ENCODE results near the gene ANLN.

ANLN gene

DNA sequence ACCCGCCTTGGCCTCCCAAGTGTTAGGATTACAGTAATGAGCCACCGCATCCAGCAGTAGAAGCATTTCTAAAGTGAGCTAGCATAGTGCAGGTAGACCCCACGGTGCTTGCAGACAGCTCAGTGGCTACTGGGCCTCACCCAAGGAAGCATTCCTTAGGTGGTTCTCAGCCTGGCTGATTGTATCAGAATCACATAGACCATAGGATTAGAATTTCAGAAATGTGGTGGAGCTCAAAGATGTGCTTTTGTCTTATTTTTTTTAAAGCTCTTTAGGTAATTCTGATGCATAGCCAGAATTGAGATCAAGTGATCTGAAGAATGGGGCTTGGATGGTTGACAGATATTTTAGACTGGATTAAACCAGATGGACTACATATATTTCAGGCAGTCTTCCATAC, 10.9 kb downstream of the ANLN start:
- H3K4me3 ChIP-seq (ENCODE audit: low read depth, low read length): no peak overlapping the region
- no peak for DNase-seq (ENCODE audit: low read depth)
- TF ChIP-seq, protein P1, sequence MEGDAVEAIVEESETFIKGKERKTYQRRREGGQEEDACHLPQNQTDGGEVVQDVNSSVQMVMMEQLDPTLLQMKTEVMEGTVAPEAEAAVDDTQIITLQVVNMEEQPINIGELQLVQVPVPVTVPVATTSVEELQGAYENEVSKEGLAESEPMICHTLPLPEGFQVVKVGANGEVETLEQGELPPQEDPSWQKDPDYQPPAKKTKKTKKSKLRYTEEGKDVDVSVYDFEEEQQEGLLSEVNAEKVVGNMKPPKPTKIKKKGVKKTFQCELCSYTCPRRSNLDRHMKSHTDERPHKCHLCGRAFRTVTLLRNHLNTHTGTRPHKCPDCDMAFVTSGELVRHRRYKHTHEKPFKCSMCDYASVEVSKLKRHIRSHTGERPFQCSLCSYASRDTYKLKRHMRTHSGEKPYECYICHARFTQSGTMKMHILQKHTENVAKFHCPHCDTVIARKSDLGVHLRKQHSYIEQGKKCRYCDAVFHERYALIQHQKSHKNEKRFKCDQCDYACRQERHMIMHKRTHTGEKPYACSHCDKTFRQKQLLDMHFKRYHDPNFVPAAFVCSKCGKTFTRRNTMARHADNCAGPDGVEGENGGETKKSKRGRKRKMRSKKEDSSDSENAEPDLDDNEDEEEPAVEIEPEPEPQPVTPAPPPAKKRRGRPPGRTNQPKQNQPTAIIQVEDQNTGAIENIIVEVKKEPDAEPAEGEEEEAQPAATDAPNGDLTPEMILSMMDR (IDR thresholded peaks at IDR 0.05; ENCODE audit: control insufficient read depth, extremely low read depth, insufficient read depth): no peak

DNA sequence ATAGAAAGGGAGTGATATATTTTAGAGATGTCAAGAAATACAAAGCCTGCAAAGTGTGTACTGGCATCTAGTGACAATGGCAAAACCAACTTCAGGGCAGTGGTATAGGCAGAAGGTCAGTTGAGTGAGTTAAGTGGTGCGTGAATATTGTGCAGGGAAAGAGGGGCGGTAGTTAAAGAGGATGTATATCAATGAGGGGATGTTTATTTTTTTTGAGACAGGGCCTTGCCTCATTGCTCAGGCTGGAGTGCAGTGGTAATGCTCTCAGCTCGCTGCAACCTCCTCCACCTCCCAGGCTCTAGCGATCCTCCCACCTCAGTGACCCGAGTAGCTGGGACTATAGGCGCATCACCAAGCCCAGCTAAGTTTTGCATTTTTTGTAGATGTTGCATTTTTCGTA, 13.8 kb downstream of the ANLN start:
- DNase-seq (ENCODE audit: low read depth): no peak
- TF ChIP-seq, protein P1 (IDR thresholded peaks at IDR 0.05; ENCODE audit: control insufficient read depth, extremely low read depth, insufficient read depth): no peak
- H3K4me3 ChIP-seq (ENCODE audit: low read depth, low read length): no peak overlapping the region

DNA sequence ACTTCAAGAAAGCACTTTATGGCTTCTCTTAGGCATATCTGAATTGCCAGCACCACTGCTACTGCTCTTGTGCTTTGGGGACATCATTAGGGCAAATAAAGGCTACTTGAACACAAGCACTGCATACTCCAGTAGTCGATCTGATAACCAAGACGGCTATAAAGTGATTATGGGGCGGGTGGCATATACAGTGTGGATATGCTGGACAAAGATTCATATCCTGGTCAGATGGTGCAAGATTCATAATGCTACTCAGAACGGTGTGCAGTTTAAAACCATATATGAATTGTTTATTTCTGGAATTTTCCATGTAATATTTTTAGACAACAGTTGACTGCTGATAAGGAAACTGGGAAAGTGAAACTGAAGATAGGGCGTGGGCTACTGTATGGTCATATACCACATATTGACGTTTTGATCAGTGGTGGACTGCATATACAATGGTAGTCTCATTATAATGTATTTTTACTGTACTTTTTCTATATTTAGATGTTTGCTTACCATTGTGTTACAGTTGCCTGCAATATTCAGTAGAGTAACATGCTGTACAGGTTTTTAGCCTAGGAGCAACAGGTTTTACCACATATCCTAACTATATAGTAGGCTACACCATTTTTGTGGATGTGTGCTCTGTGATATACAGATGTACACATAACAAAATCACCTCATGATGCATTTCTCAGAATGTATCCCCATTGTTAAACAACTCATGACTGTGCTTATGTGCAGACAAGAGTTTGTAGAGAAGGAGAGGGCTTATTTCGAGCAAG, 15.2 kb downstream of the ANLN start:
- DNase-seq (ENCODE audit: low read depth): no peak
- H3K4me3 ChIP-seq (ENCODE audit: low read depth, low read length): no peak overlapping the region
- TF ChIP-seq, protein P1 (IDR thresholded peaks at IDR 0.05; ENCODE audit: control insufficient read depth, extremely low read depth, insufficient read depth): no peak

DNA sequence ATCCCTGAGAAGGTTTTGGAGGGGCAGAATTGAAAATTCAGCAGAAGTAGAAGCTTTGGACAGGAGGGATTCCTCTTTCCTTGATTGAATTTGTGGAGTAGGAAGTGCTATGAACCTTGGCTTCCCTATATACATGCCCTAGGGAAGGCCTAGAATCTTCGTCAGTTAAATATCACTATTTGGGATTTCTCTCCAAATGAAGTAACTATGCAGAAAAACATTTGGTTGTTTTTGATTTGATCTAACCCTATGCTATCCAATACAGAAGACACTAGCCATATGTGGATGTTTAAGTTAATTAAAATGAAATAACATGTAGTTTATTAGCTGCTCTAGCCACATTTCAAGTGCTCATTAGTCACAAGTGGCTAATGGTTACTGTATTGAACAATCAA, 15.7 kb downstream of the ANLN start:
- TF ChIP-seq, protein P1 (IDR thresholded peaks at IDR 0.05; ENCODE audit: control insufficient read depth, extremely low read depth, insufficient read depth): no peak
- H3K4me3 ChIP-seq (ENCODE audit: low read depth, low read length): no peak overlapping the region
- no peak for DNase-seq (ENCODE audit: low read depth)

DNA sequence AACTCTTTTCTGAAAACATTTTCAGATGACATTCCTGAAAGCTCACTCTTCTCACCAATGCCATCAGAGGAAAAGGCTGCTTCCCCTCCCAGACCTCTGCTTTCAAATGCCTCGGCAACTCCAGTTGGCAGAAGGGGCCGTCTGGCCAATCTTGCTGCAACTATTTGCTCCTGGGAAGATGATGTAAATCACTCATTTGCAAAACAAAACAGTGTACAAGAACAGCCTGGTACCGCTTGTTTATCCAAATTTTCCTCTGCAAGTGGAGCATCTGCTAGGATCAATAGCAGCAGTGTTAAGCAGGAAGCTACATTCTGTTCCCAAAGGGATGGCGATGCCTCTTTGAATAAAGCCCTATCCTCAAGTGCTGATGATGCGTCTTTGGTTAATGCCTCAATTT, 16.5 kb downstream of the ANLN start:
- no peak overlapping the region for H3K4me3 ChIP-seq (ENCODE audit: low read depth, low read length)
- TF ChIP-seq, protein P1 (IDR thresholded peaks at IDR 0.05; ENCODE audit: control insufficient read depth, extremely low read depth, insufficient read depth): no peak
- DNase-seq (ENCODE audit: low read depth): no peak

DNA sequence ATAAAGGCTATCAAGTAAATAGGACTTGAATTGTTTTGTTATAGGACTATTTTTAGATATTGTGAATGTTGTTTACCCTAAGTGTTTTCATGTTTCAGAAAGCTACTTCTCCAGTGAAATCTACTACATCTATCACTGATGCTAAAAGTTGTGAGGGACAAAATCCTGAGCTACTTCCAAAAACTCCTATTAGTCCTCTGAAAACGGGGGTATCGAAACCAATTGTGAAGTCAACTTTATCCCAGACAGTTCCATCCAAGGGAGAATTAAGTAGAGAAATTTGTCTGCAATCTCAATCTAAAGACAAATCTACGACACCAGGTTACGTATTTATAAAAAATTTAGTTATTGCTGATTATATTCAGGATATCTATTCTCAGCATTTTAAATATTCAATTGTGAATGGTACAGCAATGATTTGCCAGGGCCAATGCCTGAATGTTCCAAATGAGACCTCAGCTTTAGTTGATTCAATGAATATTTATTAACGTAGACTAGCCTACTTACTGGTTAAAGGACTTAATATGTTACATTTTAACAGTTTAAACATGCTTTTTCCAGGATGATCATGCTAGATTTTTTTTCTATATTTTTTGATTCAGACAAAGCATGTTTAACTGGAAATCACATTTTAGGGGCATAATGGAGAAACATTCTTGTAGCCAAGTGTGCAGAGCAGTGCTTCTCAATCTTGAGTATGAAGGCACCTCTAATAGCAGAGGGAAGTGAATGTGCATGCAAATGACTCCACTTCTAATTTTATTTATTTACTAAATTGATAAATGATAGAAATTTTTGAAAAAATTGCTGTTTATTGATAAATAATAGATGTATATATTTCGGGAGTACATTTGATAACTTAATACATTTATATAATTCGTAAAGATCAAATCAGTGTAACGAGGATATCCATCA, 18.2 kb downstream of the ANLN start:
- TF ChIP-seq, protein P1 (IDR thresholded peaks at IDR 0.05; ENCODE audit: control insufficient read depth, extremely low read depth, insufficient read depth): no peak
- H3K4me3 ChIP-seq (ENCODE audit: low read depth, low read length): no peak overlapping the region
- no peak for DNase-seq (ENCODE audit: low read depth)

All from LNCaP clone FGC (cell line).